Activated CD4-positive, alpha-beta T cell treated with anti-CD3 and anti-CD28 coated beads for 36 hours (primary cell): ENCODE results near the gene EIF3I. TPM values are rescaled to one million over a fixed set of nuclear protein-coding genes. Genes with fewer than 3 reads are reported as not detected.

ENCODE experiments used
- ATAC-seq: fragments of 200-7000 bp; cut with Tn5 transposase; one replicate; pipeline ENCODE4 v1.10.0; 2021; ENCODE audit warnings: mild to moderate bottlenecking, moderate library complexity
- CTCF ChIA-PET: fragments of 350-600 bp; sonication (Branson Sonifier 250); formaldehyde crosslinking; loops from one replicate; lab custom pipeline; 2021; ENCODE audit warnings: antibody characterized with exemption; lab: Charles Lee
- POLR2A ChIA-PET: fragments of 350-600 bp; sonication (Branson Sonifier 250); formaldehyde crosslinking; loops from one replicate; lab custom pipeline; 2021; ENCODE audit warnings: antibody characterized with exemption, inconsistent platforms; lab: Charles Lee
- DNase-seq: peaks from one replicate; pipeline ENCODE4 v3.0.0-alpha.2; 2020
- H3K27ac Mint-ChIP-seq: one replicate; pipeline ENCODE4 v1.8.0; 2021; ENCODE audit warnings: mixed read lengths
- H3K27me3 Mint-ChIP-seq: one replicate; pipeline ENCODE4 v1.8.0; 2021; ENCODE audit warnings: mixed read lengths
- H3K36me3 Mint-ChIP-seq: one replicate; pipeline ENCODE4 v1.8.0; 2021; ENCODE audit warnings: low read depth, mixed read lengths
- H3K4me1 Mint-ChIP-seq: one replicate; pipeline ENCODE4 v1.8.0; 2021; ENCODE audit warnings: mixed read lengths
- H3K4me3 Mint-ChIP-seq: one replicate; pipeline ENCODE4 v1.8.0; 2021; ENCODE audit warnings: mild to moderate bottlenecking, moderate library complexity, mixed read lengths
- H3K9me3 Mint-ChIP-seq: one replicate; pipeline ENCODE4 v1.8.0; 2021; ENCODE audit warnings: low read depth, mixed read lengths
- intact Hi-C, 2 experiments: fragments of 100-400 bp; cut with DNase I in 1 of 2; cut with micrococcal nuclease in 1 of 2; formaldehyde crosslinking; loops; one replicate each; pipeline versions ENCODE4 v1.14.2 to v1.15.1; 2022 to 2024; cut with DNase I, micrococcal nuclease
- total RNA-seq, 2 experiments: library from RNA; stranded (reverse); gene quantifications; one replicate each; pipeline ENCODE4 v1.2.3, GENCODE V29; 2021

EIF3I gene
- total RNA-seq, result 100 to 1,000 TPM; 299 to 349 TPM

DNA sequence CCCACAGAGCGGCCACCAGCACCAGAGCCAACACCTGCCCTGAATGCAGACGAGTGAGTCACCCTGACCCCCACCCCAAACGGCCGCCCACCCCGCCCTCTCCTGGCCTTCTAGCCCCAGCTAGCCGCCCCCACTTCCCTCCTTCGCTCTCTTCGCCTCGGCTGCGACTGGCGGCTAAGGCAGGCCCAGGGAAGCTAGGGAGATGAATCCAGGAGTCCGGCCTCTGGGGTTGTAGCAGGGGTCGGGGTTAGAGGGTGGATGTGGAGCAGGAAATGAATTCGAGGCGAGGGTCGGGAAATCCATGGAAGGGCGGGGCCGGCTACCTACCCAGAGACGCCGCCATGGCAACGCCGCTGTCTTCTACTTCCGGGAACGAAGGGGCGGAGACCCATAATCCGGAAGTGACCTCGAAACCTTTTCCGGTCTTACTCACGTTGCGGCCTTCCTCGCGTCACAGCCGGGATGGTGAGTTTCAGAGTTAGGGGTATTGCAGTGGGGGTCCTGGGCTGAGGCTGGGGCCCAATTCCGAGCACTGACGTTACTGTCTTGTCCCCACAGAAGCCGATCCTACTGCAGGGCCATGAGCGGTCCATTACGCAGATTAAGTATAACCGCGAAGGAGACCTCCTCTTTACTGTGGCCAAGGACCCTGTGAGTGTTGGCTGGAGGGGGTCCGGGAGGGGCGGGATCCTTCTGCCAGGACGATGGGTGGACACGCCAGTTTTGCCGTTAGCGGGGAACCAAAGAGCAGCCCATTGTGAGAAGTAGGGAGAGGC lies at the start of gene EIF3I, which contains the start of gene TMEM234:
Gene EIF3I, plus strand, starts transcription at position 428 of the 776 bp plus-strand sequence. Its CDS starts 35 bp downstream, at position 463.
Gene TMEM234, minus strand, starts transcription at position 374 of the 776 bp plus-strand sequence. Its CDS starts 31 bp downstream, at position 343.
- Mint-ChIP-seq H3K27ac (peak within 1 kb of the TSS; percentile 97), H3K36me3 (peaks cover 22% of the 10 kb centered on the region), H3K9me3 (no peaks in the 10 kb centered on the region), H3K4me1 (peaks cover 29% of the 10 kb centered on the region), H3K4me3 (peak within 1 kb of the TSS; percentile 96), H3K27me3 (no peaks in the 10 kb centered on the region)
- DNase-seq, result peak; percentile 95
- ChIA-PET CTCF (interaction anchor here (1.1 to 2.8 kb wide), 2 partner anchors 25 to 180 kb away, joined by 3 to 18 read pairs; partner anchors contain the start of gene FAM167B), POLR2A (interaction anchor here (0.5 to 1.7 kb wide), 5 partner anchors 18 to 164 kb away, joined by 3 to 4 read pairs (median 3); partner anchors contain the start of gene MARCKSL1)
- ATAC-seq, result peak; percentile 95
- intact Hi-C loops, result loop anchor here (1.0 to 5.0 kb wide), 17 partner anchors 17 to 595 kb away; partner anchors contain the start of genes BSDC1 (in 1 of the 2), CCDC28B (in 1 of the 2), IQCC (in 1 of the 2) and KHDRBS1 (in 1 of the 2)

GRCh38 chr1:32172621-32173245 lies 49.5 kb upstream of the EIF3I start:
- CTCF ChIA-PET, result no interaction called here
- Mint-ChIP-seq H3K4me3 (no peak overlapping the region), H3K36me3 (peaks cover 33% of the 10 kb centered on the region), H3K9me3 (no peaks in the 10 kb centered on the region), H3K4me1 (peaks cover 9% of the 10 kb centered on the region), H3K27me3 (no peaks in the 10 kb centered on the region), H3K27ac (no peak overlapping the region)
- DNase-seq (no peak), ATAC-seq (no peak)
- POLR2A ChIA-PET, result no interaction called here
- intact Hi-C loops, result no loop called here

- POLR2A ChIA-PET, result interaction anchor here (0.7 to 1.6 kb wide), 8 partner anchors 11 to 458 kb away, joined by 3 to 7 read pairs (median 4); partner anchors contain the start of genes BSDC1, HDAC1, KHDRBS1 and KPNA6
- CTCF ChIA-PET, result interaction anchor here (0.5 to 2.1 kb wide), 8 partner anchors 15 to 417 kb away, joined by 3 to 16 read pairs (median 4); partner anchors contain the start of gene KPNA6
- DNase-seq (no peak), ATAC-seq (no peak)
- peaks cover 35% of the 10 kb centered on the region for H3K4me1 Mint-ChIP-seq
- H3K27me3 Mint-ChIP-seq, result no peaks in the 10 kb centered on the region
- no peaks in the 10 kb centered on the region for H3K9me3 Mint-ChIP-seq
- intact Hi-C loops, result loop anchor here (1.0 to 2.0 kb wide), 13 partner anchors 22 to 639 kb away; partner anchors contain the start of genes KPNA6 (in 2 of the 2), BSDC1 (in 1 of the 2), CCDC28B (in 1 of the 2) and EIF3I (in 1 of the 2)
- H3K4me3 Mint-ChIP-seq, result peak overlapping the region; percentile 86
- H3K27ac Mint-ChIP-seq, result peak overlapping the region; percentile 98
- H3K36me3 Mint-ChIP-seq, result peaks cover 30% of the 10 kb centered on the region
Observed at GRCh38 chr1:32178380-32179192, 43.6 kb upstream of the EIF3I start.

DNA sequence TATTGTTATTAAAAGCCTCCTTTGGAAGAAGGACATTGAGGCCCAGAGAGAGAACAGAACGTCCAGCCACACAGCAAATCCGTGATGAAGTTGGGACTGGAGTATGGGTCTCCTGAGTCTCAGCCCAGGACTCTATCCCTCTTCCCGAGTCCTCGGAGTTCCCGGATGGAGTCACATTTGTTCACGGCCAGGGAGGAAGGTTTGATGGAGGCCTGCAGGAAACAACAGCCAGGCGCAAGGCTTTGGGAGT lies 43.1 kb upstream of the EIF3I start:
- Mint-ChIP-seq H3K4me3 (peak overlapping the region; percentile 86), H3K36me3 (peaks cover 34% of the 10 kb centered on the region), H3K27me3 (no peaks in the 10 kb centered on the region), H3K4me1 (peaks cover 39% of the 10 kb centered on the region), H3K9me3 (no peaks in the 10 kb centered on the region), H3K27ac (peak overlapping the region; percentile 98)
- ATAC-seq (no peak), DNase-seq (no peak)
- intact Hi-C loops, result loop anchor here (1.0 to 2.0 kb wide), 13 partner anchors 21 to 638 kb away; partner anchors contain the start of genes KPNA6 (in 2 of the 2), BSDC1 (in 1 of the 2), CCDC28B (in 1 of the 2) and EIF3I (in 1 of the 2)
- POLR2A ChIA-PET, result interaction anchor here (0.5 to 1.6 kb wide), 9 partner anchors 11 to 458 kb away, joined by 3 to 7 read pairs (median 3); partner anchors contain the start of genes BSDC1, HDAC1, KHDRBS1 and KPNA6
- CTCF ChIA-PET, result interaction anchor here (0.5 to 2.1 kb wide), 8 partner anchors 14 to 418 kb away, joined by 3 to 16 read pairs (median 4); partner anchors contain the start of gene KPNA6

GRCh38 chr1:32179443-32180185 lies 42.6 kb upstream of the EIF3I start, which contains the start of gene TXLNA:
TSS of gene TXLNA (plus strand) at chr1:32179675. CDS start at chr1:32180346, 671 bp downstream.
- ChIA-PET POLR2A (interaction anchor here (0.5 to 2.2 kb wide), 12 partner anchors 12 to 457 kb away, joined by 3 to 7 read pairs (median 3); partner anchors contain the start of genes BSDC1, CCDC28B, HDAC1 and KHDRBS1), CTCF (interaction anchor here (0.5 to 2.1 kb wide), 10 partner anchors 14 to 639 kb away, joined by 3 to 16 read pairs (median 4); partner anchors contain the start of genes KPNA6 and MARCKSL1)
- H3K27me3 Mint-ChIP-seq, result no peaks in the 10 kb centered on the region
- H3K36me3 Mint-ChIP-seq, result peaks cover 39% of the 10 kb centered on the region
- H3K4me3 Mint-ChIP-seq, result peak within 1 kb of the TSS; percentile 86
- DNase-seq (peak; percentile 96), ATAC-seq (peak; percentile 93)
- no peaks in the 10 kb centered on the region for H3K9me3 Mint-ChIP-seq
- intact Hi-C loops, result loop anchor here (1.0 to 2.0 kb wide), 16 partner anchors 21 to 638 kb away; partner anchors contain the start of genes CCDC28B (in 2 of the 2), KPNA6 (in 2 of the 2), BSDC1 (in 1 of the 2) and EIF3I (in 1 of the 2)
- H3K27ac Mint-ChIP-seq, result peak within 1 kb of the TSS; percentile 98
- H3K4me1 Mint-ChIP-seq, result peaks cover 44% of the 10 kb centered on the region

- ChIA-PET POLR2A (interaction anchor here (0.5 to 2.2 kb wide), 7 partner anchors 20 to 205 kb away, joined by 3 to 7 read pairs (median 3); partner anchors contain the start of genes CCDC28B, KPNA6, MARCKSL1 and TMEM39B), CTCF (interaction anchor here (0.5 to 2.1 kb wide), 10 partner anchors 13 to 638 kb away, joined by 3 to 16 read pairs (median 3); partner anchors contain the start of genes KPNA6 and MARCKSL1)
- DNase-seq (peak; percentile 64), ATAC-seq (peak; percentile 13)
- peak overlapping the region; percentile 96 for H3K27ac Mint-ChIP-seq
- H3K4me1 Mint-ChIP-seq, result peaks cover 50% of the 10 kb centered on the region
- peaks cover 44% of the 10 kb centered on the region for H3K36me3 Mint-ChIP-seq
- peak overlapping the region; percentile 86 for H3K4me3 Mint-ChIP-seq
- H3K9me3 Mint-ChIP-seq, result no peaks in the 10 kb centered on the region
- intact Hi-C loops, result loop anchor here (1.0 to 2.0 kb wide), 3 partner anchors 20 to 108 kb away; partner anchors contain the start of genes CCDC28B (in 1 of the 2) and TMEM39B (in 1 of the 2)
- H3K27me3 Mint-ChIP-seq, result no peaks in the 10 kb centered on the region
Observed at GRCh38 chr1:32180186-32181060, 41.8 kb upstream of the EIF3I start.

- H3K27me3 Mint-ChIP-seq, result no peaks in the 10 kb centered on the region
- CTCF ChIA-PET, result interaction anchor here (0.5 to 2.1 kb wide), 8 partner anchors 14 to 218 kb away, joined by 3 to 16 read pairs (median 4); partner anchors contain the start of gene KPNA6
- ATAC-seq, result no peak
- POLR2A ChIA-PET, result interaction anchor here (0.5 to 2.2 kb wide), 4 partner anchors 19 to 108 kb away, joined by 3 to 7 read pairs (median 4); partner anchors contain the start of genes CCDC28B, KPNA6 and TMEM39B
- peaks cover 48% of the 10 kb centered on the region for H3K36me3 Mint-ChIP-seq
- peak overlapping the region; percentile 96 for H3K27ac Mint-ChIP-seq
- H3K4me1 Mint-ChIP-seq, result peaks cover 55% of the 10 kb centered on the region
- no peak for DNase-seq
- no peaks in the 10 kb centered on the region for H3K9me3 Mint-ChIP-seq
- intact Hi-C loops, result loop anchor here (2.0 kb wide), 2 partner anchors 20 to 68 kb away; partner anchors contain the start of gene CCDC28B (in 1 of the 2)
- peak overlapping the region; percentile 86 for H3K4me3 Mint-ChIP-seq
Observed at GRCh38 chr1:32181065-32181464, 41.1 kb upstream of the EIF3I start.

- Mint-ChIP-seq H3K9me3 (no peaks in the 10 kb centered on the region), H3K4me3 (peak overlapping the region; percentile 86), H3K4me1 (peaks cover 60% of the 10 kb centered on the region), H3K36me3 (peaks cover 52% of the 10 kb centered on the region), H3K27ac (peak overlapping the region; percentile 96), H3K27me3 (no peaks in the 10 kb centered on the region)
- POLR2A ChIA-PET, result interaction anchor here (0.6 to 2.2 kb wide), 4 partner anchors 19 to 73 kb away, joined by 4 to 7 read pairs (median 4); partner anchors contain the start of genes CCDC28B and KPNA6
- ATAC-seq (no peak), DNase-seq (no peak)
- CTCF ChIA-PET, result interaction anchor here (0.7 to 1.1 kb wide), 3 partner anchors 14 to 67 kb away, joined by 3 to 5 read pairs (median 4); no protein-coding TSS in a partner anchor
- intact Hi-C loops, result loop anchor here (2.0 kb wide), 2 partner anchors 19 to 67 kb away; partner anchors contain the start of gene CCDC28B (in 1 of the 2)
Observed at GRCh38 chr1:32181563-32181962, 40.6 kb upstream of the EIF3I start.
